ENCODE data around the gene TFAP2E. TPM values are rescaled to one million over a fixed set of nuclear protein-coding genes. Genes with fewer than 3 reads are reported as not detected.

The TFAP2E gene
- total RNA-seq, 1 donor from 2014 or later = 0.30 TPM

DNA sequence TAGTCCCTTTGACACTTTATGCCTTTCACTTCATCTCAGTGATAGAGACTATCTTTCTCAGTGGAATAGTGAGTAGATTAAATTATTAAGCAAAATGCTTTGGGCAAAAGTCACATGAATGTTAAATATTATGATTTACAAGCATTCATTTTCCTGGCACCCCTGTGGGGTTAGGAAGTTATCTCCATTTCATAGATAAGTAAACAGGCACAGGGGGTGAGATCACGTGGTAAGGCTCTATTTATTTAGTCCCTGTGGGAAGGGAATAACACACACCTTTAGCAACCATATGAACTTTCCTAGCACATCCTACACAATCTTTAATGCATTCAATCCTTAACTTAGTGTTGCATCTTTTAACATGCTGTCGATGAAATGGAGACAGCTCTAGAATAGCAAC lies 55.9 kb downstream of the TFAP2E start:
- no peak overlapping the region for H3K4me3 ChIP-seq
- H3K9me3 ChIP-seq (replicated peaks) = no peaks in the 10 kb centered on the region
- intact Hi-C loops (cut with micrococcal nuclease) = no loop called here
- DNase-seq = no peak
- no peaks in the 10 kb centered on the region for H3K27me3 ChIP-seq (ENCODE audit: low read depth)
- H3K27ac ChIP-seq (replicated peaks) = no peak overlapping the region
- TF ChIP-seq, protein P1, sequence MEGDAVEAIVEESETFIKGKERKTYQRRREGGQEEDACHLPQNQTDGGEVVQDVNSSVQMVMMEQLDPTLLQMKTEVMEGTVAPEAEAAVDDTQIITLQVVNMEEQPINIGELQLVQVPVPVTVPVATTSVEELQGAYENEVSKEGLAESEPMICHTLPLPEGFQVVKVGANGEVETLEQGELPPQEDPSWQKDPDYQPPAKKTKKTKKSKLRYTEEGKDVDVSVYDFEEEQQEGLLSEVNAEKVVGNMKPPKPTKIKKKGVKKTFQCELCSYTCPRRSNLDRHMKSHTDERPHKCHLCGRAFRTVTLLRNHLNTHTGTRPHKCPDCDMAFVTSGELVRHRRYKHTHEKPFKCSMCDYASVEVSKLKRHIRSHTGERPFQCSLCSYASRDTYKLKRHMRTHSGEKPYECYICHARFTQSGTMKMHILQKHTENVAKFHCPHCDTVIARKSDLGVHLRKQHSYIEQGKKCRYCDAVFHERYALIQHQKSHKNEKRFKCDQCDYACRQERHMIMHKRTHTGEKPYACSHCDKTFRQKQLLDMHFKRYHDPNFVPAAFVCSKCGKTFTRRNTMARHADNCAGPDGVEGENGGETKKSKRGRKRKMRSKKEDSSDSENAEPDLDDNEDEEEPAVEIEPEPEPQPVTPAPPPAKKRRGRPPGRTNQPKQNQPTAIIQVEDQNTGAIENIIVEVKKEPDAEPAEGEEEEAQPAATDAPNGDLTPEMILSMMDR (IDR thresholded peaks at IDR 0.05; ENCODE audit: borderline replicate concordance) = no peak
- peaks cover 11% of the 10 kb centered on the region for H3K4me1 ChIP-seq
- H3K36me3 ChIP-seq = peaks cover 71% of the 10 kb centered on the region

DNA sequence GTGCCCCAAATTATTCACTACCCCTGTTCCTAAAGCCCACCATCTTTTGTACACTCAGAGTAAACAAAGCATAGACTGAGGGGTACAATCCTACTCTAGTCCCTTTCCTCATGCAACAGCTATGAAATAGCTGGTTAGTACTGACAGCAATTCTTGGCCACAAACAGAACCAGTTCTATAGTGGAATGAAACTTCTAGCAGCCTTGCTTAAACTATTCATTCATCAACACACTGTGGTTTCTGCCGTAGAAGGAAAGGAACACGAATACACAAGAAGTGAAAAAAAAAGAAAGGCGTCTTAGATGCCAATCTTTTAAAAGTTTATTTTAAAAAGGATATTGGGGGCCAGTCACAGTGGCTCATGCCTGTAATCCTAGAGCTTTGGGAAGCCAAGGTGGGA lies 58.3 kb downstream of the TFAP2E start:
- H3K27me3 ChIP-seq (ENCODE audit: low read depth) = no peaks in the 10 kb centered on the region
- no peak overlapping the region for H3K27ac ChIP-seq (replicated peaks)
- H3K36me3 ChIP-seq = peaks cover 86% of the 10 kb centered on the region
- no peak for DNase-seq
- H3K4me3 ChIP-seq = no peak overlapping the region
- TF ChIP-seq, protein P1 (IDR thresholded peaks at IDR 0.05; ENCODE audit: borderline replicate concordance) = no peak
- intact Hi-C loops (cut with micrococcal nuclease) = no loop called here
- H3K4me1 ChIP-seq = peaks cover 15% of the 10 kb centered on the region
- H3K9me3 ChIP-seq (replicated peaks) = no peaks in the 10 kb centered on the region

DNA sequence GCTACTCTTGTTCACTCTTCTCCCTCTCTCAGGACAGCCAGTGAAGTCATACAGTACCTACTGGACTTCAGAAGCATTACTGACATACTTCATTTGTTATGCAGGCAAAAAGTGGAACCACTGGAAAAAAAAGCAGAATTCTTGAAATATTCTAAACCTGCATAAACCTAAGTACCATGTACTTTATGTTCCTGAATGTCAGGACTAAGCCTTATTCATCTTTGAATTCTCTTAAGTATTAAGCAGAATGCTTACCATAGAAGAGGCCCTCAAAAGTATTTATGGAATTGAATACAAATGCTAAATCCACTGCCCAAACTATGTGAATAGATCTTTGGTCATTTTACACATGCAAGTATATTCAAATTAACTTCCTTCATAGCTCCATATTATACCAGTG lies 60.4 kb downstream of the TFAP2E start:
- peaks cover 36% of the 10 kb centered on the region for H3K4me1 ChIP-seq
- H3K9me3 ChIP-seq (replicated peaks) = no peaks in the 10 kb centered on the region
- intact Hi-C loops (cut with micrococcal nuclease) = no loop called here
- H3K27me3 ChIP-seq (ENCODE audit: low read depth) = no peaks in the 10 kb centered on the region
- H3K4me3 ChIP-seq = no peak overlapping the region
- no peak overlapping the region for H3K27ac ChIP-seq (replicated peaks)
- H3K36me3 ChIP-seq = peaks cover 74% of the 10 kb centered on the region
- TF ChIP-seq, protein P1 (IDR thresholded peaks at IDR 0.05; ENCODE audit: borderline replicate concordance) = no peak
- no peak for DNase-seq

DNA sequence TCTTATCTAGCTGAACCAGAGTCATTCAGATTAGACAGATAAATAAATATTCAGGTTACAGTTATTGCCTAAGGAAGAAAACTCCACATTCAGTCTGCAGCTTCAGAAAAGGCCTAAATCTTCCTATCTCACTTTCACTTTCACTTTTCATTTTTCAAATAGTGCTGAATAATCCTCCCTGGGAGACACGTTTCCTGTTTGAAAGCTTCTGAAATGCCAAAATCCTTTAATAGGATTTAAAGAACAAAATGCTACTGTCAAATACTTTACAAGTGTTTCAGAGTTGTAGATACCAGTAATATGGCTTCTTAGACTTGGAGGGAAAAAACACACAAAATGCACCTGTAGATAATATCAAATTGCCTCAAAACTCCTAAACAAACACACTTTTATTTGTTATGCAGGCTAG lies 64.3 kb downstream of the TFAP2E start:
- Histone ChIP-seq H3K4me1 (peaks cover 61% of the 10 kb centered on the region), H3K27ac (replicated peaks) (peak overlapping the region; percentile 69)
- intact Hi-C loops (cut with micrococcal nuclease) = no loop called here

DNA sequence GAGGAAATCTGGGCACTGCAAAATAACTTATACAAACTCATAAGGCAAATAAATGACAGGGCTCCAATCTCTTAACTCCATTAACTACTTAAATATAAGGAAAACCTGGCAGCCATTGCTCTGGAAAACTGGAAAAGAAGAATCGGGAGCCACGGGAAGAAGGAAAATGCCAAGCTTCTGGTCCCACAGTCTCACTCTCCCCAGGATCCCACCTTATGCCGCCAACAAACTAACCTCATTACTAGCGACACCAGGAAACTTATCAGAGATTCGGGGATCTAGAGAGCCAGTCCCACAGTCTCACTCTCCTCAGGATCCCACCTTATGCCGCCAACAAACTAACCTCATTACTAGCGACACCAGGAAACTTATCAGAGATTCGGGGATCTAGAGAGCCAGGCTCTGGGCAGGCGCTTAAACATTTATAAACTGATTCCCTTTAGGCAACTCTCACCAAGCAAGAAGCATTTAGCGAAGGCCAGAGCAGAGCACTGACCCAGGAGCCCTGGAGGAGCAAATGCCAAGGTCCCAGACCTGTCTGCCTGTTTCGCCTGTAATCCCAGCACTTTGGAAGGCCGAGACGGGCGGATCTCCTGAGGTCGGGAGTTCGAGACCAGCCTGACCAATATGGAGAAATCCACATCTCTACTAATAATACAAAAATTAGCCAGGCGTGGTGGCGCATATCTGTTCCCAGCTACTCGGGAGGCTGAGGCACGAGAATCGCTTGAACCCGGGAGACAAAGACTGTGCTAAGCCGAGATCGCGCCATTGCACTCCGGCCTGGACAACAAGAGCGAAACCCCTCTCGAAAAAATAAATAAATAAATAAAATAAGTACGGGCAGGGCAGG lies 67.5 kb downstream of the TFAP2E start:
- Histone ChIP-seq H3K36me3 (peaks cover 5% of the 10 kb centered on the region), H3K27ac (replicated peaks) (peak overlapping the region; percentile 89), H3K27me3 (ENCODE audit: low read depth) (peaks cover 6% of the 10 kb centered on the region), H3K9me3 (replicated peaks) (no peaks in the 10 kb centered on the region), H3K4me1 (peaks cover 64% of the 10 kb centered on the region), H3K4me3 (peak overlapping the region; percentile 91)
- no peak for DNase-seq
- intact Hi-C loops (cut with micrococcal nuclease) = no loop called here
- TF ChIP-seq, protein P1 (IDR thresholded peaks at IDR 0.05; ENCODE audit: borderline replicate concordance) = no peak

More for the DNA sequence above, 64.3 kb downstream of the TFAP2E start:
- no peak for DNase-seq
- Histone ChIP-seq H3K4me3 (peak overlapping the region; percentile 51), H3K36me3 (peaks cover 37% of the 10 kb centered on the region), H3K27me3 (ENCODE audit: low read depth) (no peaks in the 10 kb centered on the region), H3K9me3 (replicated peaks) (no peaks in the 10 kb centered on the region)
- TF ChIP-seq, protein P1 (IDR thresholded peaks at IDR 0.05; ENCODE audit: borderline replicate concordance) = no peak

All from left ventricle myocardium inferior (tissue), 1 donor.